Fibroblast of the conjunctiva (primary cell): ENCODE results near the gene WFS1.

ENCODE experiments used
- DNase-seq: peaks from one replicate; pipeline ENCODE4 v3.0.0-alpha.2; 2010; ENCODE audit warnings: low read depth

The WFS1 gene

GRCh38 chr4:6262176-6262575, 7.5 kb upstream of the WFS1 start:
- no peak for DNase-seq

GRCh38 chr4:6262847-6263487, 6.7 kb upstream of the WFS1 start:
- DNase-seq, result no peak

GRCh38 chr4:6263526-6264224, 6.0 kb upstream of the WFS1 start:
- DNase-seq, result no peak

GRCh38 chr4:6264225-6264540, 5.5 kb upstream of the WFS1 start:
- peak; percentile 30 for DNase-seq

- DNase-seq, result no peak
Measured at GRCh38 chr4:6265546-6265945, 4.1 kb upstream of the WFS1 start.

- no peak for DNase-seq
Measured at GRCh38 chr4:6267573-6267972, 2.1 kb upstream of the WFS1 start.

- no peak for DNase-seq
Measured at GRCh38 chr4:6268650-6269615, 717 bp upstream of the WFS1 start.

- DNase-seq, result no peak
Measured at GRCh38 chr4:6270636-6271121, 1.0 kb downstream of the WFS1 start.

GRCh38 chr4:6271206-6271605, 1.6 kb downstream of the WFS1 start:
- no peak for DNase-seq

- DNase-seq, result no peak
Measured at GRCh38 chr4:6271701-6272465, 2.2 kb downstream of the WFS1 start.

GRCh38 chr4:6272863-6273660, 3.4 kb downstream of the WFS1 start:
- DNase-seq, result peak; percentile 31

GRCh38 chr4:6273661-6273990, 4.0 kb downstream of the WFS1 start:
- no peak for DNase-seq

GRCh38 chr4:6275351-6275750, 5.7 kb downstream of the WFS1 start:
- DNase-seq, result no peak

- no peak for DNase-seq
Measured at GRCh38 chr4:6275898-6276806, 6.5 kb downstream of the WFS1 start.

GRCh38 chr4:6277139-6277802, 7.6 kb downstream of the WFS1 start:
- no peak for DNase-seq

GRCh38 chr4:6277935-6278800, 8.5 kb downstream of the WFS1 start:
- DNase-seq, result no peak

GRCh38 chr4:6278801-6279197, 9.1 kb downstream of the WFS1 start:
- no peak for DNase-seq

GRCh38 chr4:6279582-6280289, 10.1 kb downstream of the WFS1 start:
- no peak for DNase-seq
